H1 (cell line): ENCODE measurements around the gene NRAS. TPM values are rescaled to one million over a fixed set of nuclear protein-coding genes. Genes with fewer than 3 reads are reported as not detected.

Experiments
- CTCF ChIA-PET: fragments of 300-600 bp; sonication (Branson Sonifier 250); formaldehyde crosslinking; loops from one replicate; lab custom pipeline; 2021; ENCODE audit not compliant: partially characterized antibody; lab: Charles Lee
- POLR2A ChIA-PET: fragments of 300-600 bp; sonication (Branson Sonifier 250); formaldehyde crosslinking; loops from one replicate; lab custom pipeline; 2021; ENCODE audit warnings: inconsistent platforms; ENCODE audit not compliant: partially characterized antibody; lab: Charles Lee
- DNase-seq, 2 experiments: peaks; one replicate each; pipeline versions ENCODE4 v3.0.0 to v3.0.0-alpha.2; 2010 to 2022; ENCODE audit warnings: low spot score in 2 of 2, low read depth in 1 of 2, mixed read lengths in 1 of 2
- FAIRE-seq: peaks from 2 replicates; lab custom pipeline; 2011; peaks lifted over from hg19 to GRCh38; lab: Jason Lieb, UNC
- H2AFZ ChIP-seq: 2 replicates; pipeline ENCODE4 v1.8.1; 2012; ENCODE audit warnings: low read length, inconsistent platforms
- H2AK5ac ChIP-seq: 2 replicates; pipeline ENCODE4 v1.6.1; 2013; ENCODE audit warnings: low read depth, low read length
- H2BK120ac ChIP-seq: replicated peaks from 2 replicates; pipeline ENCODE3; 2013; ENCODE audit warnings: low read depth, low read length, inconsistent platforms
- H2BK12ac ChIP-seq: 2 replicates; pipeline ENCODE4 v1.6.1; 2013; ENCODE audit warnings: low read depth, low read length
- H2BK15ac ChIP-seq: 2 replicates; pipeline ENCODE4 v1.6.1; 2013; ENCODE audit warnings: low read length
- H2BK20ac ChIP-seq: 2 replicates; pipeline ENCODE4 v1.6.1; 2013; ENCODE audit warnings: low read length
- H2BK5ac ChIP-seq: 2 replicates; pipeline ENCODE4 v1.6.1; 2013; ENCODE audit warnings: low read depth, low read length
- H3K14ac ChIP-seq: 2 replicates; pipeline ENCODE4 v1.6.1; 2013; ENCODE audit warnings: inconsistent platforms; ENCODE audit not compliant: insufficient read length
- H3K18ac ChIP-seq: 2 replicates; pipeline ENCODE4 v1.6.1; 2013; ENCODE audit warnings: low read length; ENCODE audit errors: extremely low read depth
- H3K23ac ChIP-seq: 2 replicates; pipeline ENCODE4 v1.6.1; 2013; ENCODE audit warnings: inconsistent platforms; ENCODE audit not compliant: insufficient read length
- H3K23me2 ChIP-seq: 2 replicates; pipeline ENCODE4 v1.6.1; 2013; ENCODE audit warnings: low read depth, low read length
- H3K27ac ChIP-seq: 2 replicates; pipeline ENCODE4 v1.6.1; 2011; ENCODE audit warnings: low read depth, low read length, inconsistent platforms
- H3K27me3 ChIP-seq, 4 experiments: replicated peaks in 1 of 4; 1 replicate in 1 of 4; 2 replicates in 3 of 4; pipeline versions ENCODE4 v1.6.1 to v1.8.1; 2011 to 2013; ENCODE audit warnings: low read length in 3 of 4, mild to moderate bottlenecking in 3 of 4, inconsistent platforms in 2 of 4, mixed read lengths in 2 of 4, moderate library complexity in 1 of 4; ENCODE audit not compliant: control insufficient read depth in 3 of 4, insufficient read depth in 3 of 4; ENCODE audit errors: extremely low read depth in 1 of 4
- H3K36me3 ChIP-seq, 4 experiments: 2 replicates each; pipeline versions ENCODE4 v1.6.1 to v1.8.1; 2011 to 2013; ENCODE audit warnings: mild to moderate bottlenecking in 4 of 4, low read length in 3 of 4, moderate library complexity in 2 of 4, control low read depth in 1 of 4, inconsistent platforms in 1 of 4; ENCODE audit not compliant: insufficient read depth in 4 of 4, control insufficient read depth in 2 of 4
- H3K4ac ChIP-seq: replicated peaks from 2 replicates; pipeline ENCODE3; 2013; ENCODE audit warnings: low read length, low read depth, mixed read lengths, inconsistent platforms; ENCODE audit not compliant: insufficient read length
- H3K4me1 ChIP-seq, 4 experiments: replicated peaks in 1 of 4; 1 replicate in 1 of 4; 2 replicates in 3 of 4; pipeline versions ENCODE4 v1.6.1 to v1.8.1; 2011 to 2013; ENCODE audit warnings: low read length in 3 of 4, inconsistent platforms in 2 of 4, mixed read lengths in 1 of 4; ENCODE audit not compliant: insufficient read depth in 4 of 4, control insufficient read depth in 3 of 4
- H3K4me2 ChIP-seq, 2 experiments: 2 replicates each; pipeline versions ENCODE4 v1.6.1 to v1.8.1; 2011 to 2013; ENCODE audit warnings: low read depth in 2 of 2, low read length in 2 of 2, control low read depth in 1 of 2, inconsistent platforms in 1 of 2, mild to moderate bottlenecking in 1 of 2; ENCODE audit not compliant: insufficient read depth in 1 of 2
- H3K4me3 ChIP-seq, 4 experiments: fragments of 200-600, 300-600 bp in 1 of 4; sonication (generic), shearing (Covaris generic), sonication (Bioruptor Twin) in 1 of 4; 2 replicates each; pipeline versions ENCODE4 v1.5.1 to v1.8.1; 2011 to 2016; ENCODE audit warnings: low read length in 4 of 4, low read depth in 3 of 4, control low read depth in 2 of 4, inconsistent platforms in 2 of 4, mild to moderate bottlenecking in 2 of 4, mixed read lengths in 1 of 4, moderate library complexity in 1 of 4; ENCODE audit not compliant: insufficient read depth in 2 of 4; ENCODE audit errors: extremely low read depth in 1 of 4
- H3K56ac ChIP-seq: replicated peaks from 2 replicates; pipeline ENCODE3; 2013; ENCODE audit warnings: low read depth, mild to moderate bottlenecking, mixed read lengths, low read length, inconsistent platforms; ENCODE audit not compliant: insufficient read length
- H3K79me1 ChIP-seq: 2 replicates; pipeline ENCODE4 v1.6.1; 2013; ENCODE audit warnings: low read depth, low read length, control low read depth
- H3K79me2 ChIP-seq, 2 experiments: 2 replicates each; pipeline versions ENCODE4 v1.6.1 to v1.8.1; 2012 to 2013; ENCODE audit warnings: low read length in 2 of 2, mild to moderate bottlenecking in 2 of 2, inconsistent platforms in 1 of 2; ENCODE audit not compliant: insufficient read depth in 2 of 2, control insufficient read depth in 1 of 2
- H3K9ac ChIP-seq, 4 experiments: replicated peaks in 1 of 4; 1 replicate in 1 of 4; 2 replicates in 3 of 4; pipeline versions ENCODE4 v1.6.1 to v1.8.1; 2011 to 2013; ENCODE audit warnings: low read depth in 3 of 4, low read length in 3 of 4, control low read depth in 2 of 4, mild to moderate bottlenecking in 2 of 4, moderate library complexity in 2 of 4, inconsistent platforms in 1 of 4; ENCODE audit errors: extremely low read depth in 1 of 4
- H3K9me3 ChIP-seq, 2 experiments: 2 replicates each; pipeline versions ENCODE4 v1.6.1 to v1.8.1; 2012 to 2013; ENCODE audit warnings: mild to moderate bottlenecking in 2 of 2, moderate library complexity in 2 of 2, control low read depth in 1 of 2, inconsistent platforms in 1 of 2, low read depth in 1 of 2, low read length in 1 of 2, mixed read lengths in 1 of 2; ENCODE audit not compliant: insufficient read depth in 2 of 2
- H4K20me1 ChIP-seq, 2 experiments: replicated peaks in 1 of 2; 2 replicates each; pipeline versions ENCODE3 to v1.8.1; 2011 to 2013; ENCODE audit warnings: inconsistent platforms in 2 of 2, low read length in 2 of 2, mild to moderate bottlenecking in 1 of 2; ENCODE audit not compliant: insufficient read depth in 2 of 2, control insufficient read depth in 1 of 2
- H4K5ac ChIP-seq: 2 replicates; pipeline ENCODE4 v1.6.1; 2013; ENCODE audit warnings: low read length, low read depth, mixed read lengths, inconsistent platforms; ENCODE audit not compliant: insufficient read length
- H4K8ac ChIP-seq: 2 replicates; pipeline ENCODE4 v1.8.0; 2013; ENCODE audit warnings: mild to moderate bottlenecking, moderate library complexity, low read length, inconsistent platforms; ENCODE audit not compliant: insufficient read depth; ENCODE audit errors: extremely low read depth
- H4K91ac ChIP-seq: replicated peaks from 2 replicates; pipeline ENCODE3; 2013; ENCODE audit warnings: low read length, mixed read lengths, inconsistent platforms; ENCODE audit not compliant: insufficient read length
- ATF3 ChIP-seq: IDR thresholded peaks from 2 replicates; pipeline ENCODE4 v1.6.1; 2011; ENCODE audit warnings: low read depth, mild to moderate bottlenecking, low read length; ENCODE audit not compliant: insufficient read depth
- WGBS, 2 experiments: shearing (Covaris generic) in 1 of 2; methylation state at CpG; one replicate each; pipeline versions ENCODE4 v1.1.6 to v1.1.7; 2013 to 2015; ENCODE audit warnings: low lambda C conversion rate in 2 of 2, mixed read lengths in 2 of 2, inconsistent platforms in 1 of 2, low coverage in 1 of 2, missing lambda C conversion rate in 1 of 2; ENCODE audit not compliant: insufficient replicate concordance in 2 of 2, insufficient coverage in 1 of 2, insufficient read length in 1 of 2; ENCODE audit errors: extremely low coverage in 1 of 2, missing lambda C conversion rate in 1 of 2; 5-methylcytosine and 5-hydroxymethylcytosine counted together
- polyA plus RNA-seq, 7 experiments: library from polyadenylated mRNA; depleted of rRNA in 3 of 7; stranded (reverse) in 5 of 7; unstranded in 2 of 7; fragments of >200 nt in 5 of 7; fragments of 200-250 nt in 2 of 7; gene quantifications; 1 replicate in 5 of 7; 2 replicates in 1 of 7; 4 replicates in 1 of 7; pipeline versions ENCODE4 v1.2.1 to v1.2.3, GENCODE V29; 2011 to 2013; ENCODE audit warnings: missing spikeins in 2 of 7, mixed read lengths in 2 of 7
- total RNA-seq: library from RNA; stranded (reverse); fragmentation: NEBNext Ultra II Directional; extraction: Animal tissue kit (Norgen Biotek cat#: 25700); gene quantifications from 2 replicates; pipeline ENCODE4 v1.2.1, GENCODE V29; 2021

The NRAS gene
- total and polyA plus RNA-seq, 2 of the 8 experiments (the other 6 are each of a cell fraction or from before 2014, with no cell fraction given) = 24.5 to 65.1 TPM

- ChIA-PET POLR2A (interaction anchor here (0.6 to 2.4 kb wide), 10 partner anchors 9 to 256 kb away, joined by 3 to 13 read pairs (median 3); no protein-coding TSS in a partner anchor), CTCF (interaction anchor here (0.5 kb wide), 1 partner anchor 404 kb away, joined by 3 read pairs; no protein-coding TSS in a partner anchor)
- no peak overlapping the region for H3K27ac ChIP-seq
- no peak for TF ChIP-seq ATF3
- peaks cover 2 to 55% (median 26%) of the 10 kb centered on the region in 4 experiments; a peak in 7 of 8 replicates for H3K36me3 ChIP-seq
- no peak overlapping the region for H3K4ac ChIP-seq
- H2BK15ac ChIP-seq = no peak overlapping the region
- no peak overlapping the region for H3K4me3 ChIP-seq
- H2AFZ ChIP-seq = no peak overlapping the region
- H2BK12ac ChIP-seq = no peak overlapping the region
- H2BK5ac ChIP-seq = no peak overlapping the region
- H2BK120ac ChIP-seq = no peak overlapping the region
- no peak overlapping the region for H2BK20ac ChIP-seq
- peaks cover 61 to 100% of the 10 kb centered on the region in 2 experiments for H3K79me2 ChIP-seq
- FAIRE-seq (no peak), DNase-seq (no peak)
- no peak overlapping the region for H3K4me2 ChIP-seq
- H4K8ac ChIP-seq = no peak overlapping the region
- no peaks in the 10 kb centered on the region for H3K23me2 ChIP-seq
- no peak overlapping the region for H3K14ac ChIP-seq
- H3K4me1 ChIP-seq = peaks cover 0 to 12% (median 1%) of the 10 kb centered on the region in 4 experiments; a peak in 2 of 7 replicates
- H3K18ac ChIP-seq = no peak overlapping the region
- H3K23ac ChIP-seq = no peak overlapping the region
- H4K91ac ChIP-seq = no peak overlapping the region
- no peak overlapping the region for H4K5ac ChIP-seq
- no peaks in the 10 kb centered on the region for H3K27me3 ChIP-seq
- H3K56ac ChIP-seq = no peak overlapping the region
- H2AK5ac ChIP-seq = no peak overlapping the region
- WGBS, 2 experiments = 91% methylated on average over 5 of the region's 5 CpGs; no CpG with 5 or more reads in 1 of the 2 experiments
- H3K79me1 ChIP-seq = peaks cover 4% of the 10 kb centered on the region
- peaks cover 33 to 41% of the 10 kb centered on the region in 2 experiments for H4K20me1 ChIP-seq
- no peak overlapping the region for H3K9ac ChIP-seq
- H3K9me3 ChIP-seq = no peaks in the 10 kb centered on the region
Measured at GRCh38 chr1:114750780-114751179, 34.2 kb upstream of the NRAS start.
